ENCODE results near the gene ZNF44.

Gene ZNF44

DNA sequence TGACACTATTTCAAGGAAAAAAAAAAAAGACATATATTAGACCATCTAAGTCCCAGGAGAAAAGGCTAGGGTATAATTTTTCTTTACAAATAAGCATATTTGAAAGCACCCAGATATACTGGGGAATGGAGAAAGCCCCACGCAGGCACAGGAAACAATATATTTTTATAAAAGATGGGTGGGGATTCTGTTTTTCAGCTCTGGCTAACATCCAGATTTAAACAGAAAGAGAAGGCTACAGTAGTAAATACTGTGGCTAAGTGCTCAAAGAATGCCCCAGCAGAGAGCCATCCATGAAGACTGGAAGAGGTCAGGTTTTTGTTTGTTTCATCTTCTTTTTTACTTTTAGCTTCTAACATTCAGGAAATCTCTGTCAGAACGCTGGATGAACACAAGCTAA lies 16.0 kb downstream of the ZNF44 start:
- no peak for TF ChIP-seq ZFX (IDR thresholded peaks at IDR 0.05; ENCODE audit: borderline replicate concordance)
- TF ChIP-seq, protein P1, sequence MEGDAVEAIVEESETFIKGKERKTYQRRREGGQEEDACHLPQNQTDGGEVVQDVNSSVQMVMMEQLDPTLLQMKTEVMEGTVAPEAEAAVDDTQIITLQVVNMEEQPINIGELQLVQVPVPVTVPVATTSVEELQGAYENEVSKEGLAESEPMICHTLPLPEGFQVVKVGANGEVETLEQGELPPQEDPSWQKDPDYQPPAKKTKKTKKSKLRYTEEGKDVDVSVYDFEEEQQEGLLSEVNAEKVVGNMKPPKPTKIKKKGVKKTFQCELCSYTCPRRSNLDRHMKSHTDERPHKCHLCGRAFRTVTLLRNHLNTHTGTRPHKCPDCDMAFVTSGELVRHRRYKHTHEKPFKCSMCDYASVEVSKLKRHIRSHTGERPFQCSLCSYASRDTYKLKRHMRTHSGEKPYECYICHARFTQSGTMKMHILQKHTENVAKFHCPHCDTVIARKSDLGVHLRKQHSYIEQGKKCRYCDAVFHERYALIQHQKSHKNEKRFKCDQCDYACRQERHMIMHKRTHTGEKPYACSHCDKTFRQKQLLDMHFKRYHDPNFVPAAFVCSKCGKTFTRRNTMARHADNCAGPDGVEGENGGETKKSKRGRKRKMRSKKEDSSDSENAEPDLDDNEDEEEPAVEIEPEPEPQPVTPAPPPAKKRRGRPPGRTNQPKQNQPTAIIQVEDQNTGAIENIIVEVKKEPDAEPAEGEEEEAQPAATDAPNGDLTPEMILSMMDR (IDR thresholded peaks at IDR 0.05), result no peak
- H3K27ac ChIP-seq, result no peak overlapping the region

DNA sequence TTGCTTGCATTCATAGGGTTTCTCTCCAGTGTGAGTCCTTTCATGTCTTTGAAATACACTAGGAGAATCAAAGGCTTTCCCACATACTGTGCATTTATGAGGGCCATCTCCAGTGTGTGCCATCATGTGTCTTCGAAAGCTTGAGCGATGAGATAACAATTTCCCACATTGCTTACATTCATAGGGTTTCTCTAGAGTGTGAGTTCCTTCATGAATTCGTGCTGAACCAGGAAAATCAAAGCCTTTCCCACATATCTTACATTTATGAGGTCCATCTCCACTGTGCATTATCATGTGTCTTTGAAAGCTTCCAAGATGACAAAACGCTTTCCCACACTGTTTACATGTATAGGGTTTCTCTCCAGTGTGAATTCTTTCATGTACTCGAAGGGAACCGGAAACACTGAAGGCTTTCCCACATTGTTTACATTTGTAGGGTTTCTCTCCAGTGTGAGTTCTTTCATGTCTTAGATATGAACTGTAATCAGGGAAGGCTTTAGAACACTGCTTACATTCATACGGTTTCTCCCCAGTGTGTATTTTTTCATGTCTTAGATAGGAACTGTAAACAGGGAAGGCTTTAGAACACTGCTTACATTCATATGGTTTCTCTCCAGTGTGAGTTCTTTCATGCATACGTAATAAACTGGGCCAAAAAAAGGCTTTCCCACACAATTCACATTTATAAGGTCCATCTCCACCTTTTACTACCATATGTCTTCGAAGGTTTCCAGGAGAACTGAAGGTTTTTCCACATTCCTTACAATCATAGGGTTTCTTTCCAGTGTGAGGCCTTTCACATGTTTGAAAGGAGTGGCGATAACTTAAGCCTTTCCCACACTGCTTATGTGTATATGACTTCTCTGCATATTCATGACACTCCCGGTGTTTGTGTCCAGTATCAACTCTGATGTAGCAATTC lies 21.4 kb downstream of the ZNF44 start:
- no peak overlapping the region for H3K27ac ChIP-seq
- TF ChIP-seq, protein P1 (IDR thresholded peaks at IDR 0.05), result no peak
- TF ChIP-seq ZFX (IDR thresholded peaks at IDR 0.05; ENCODE audit: borderline replicate concordance), result no peak

DNA sequence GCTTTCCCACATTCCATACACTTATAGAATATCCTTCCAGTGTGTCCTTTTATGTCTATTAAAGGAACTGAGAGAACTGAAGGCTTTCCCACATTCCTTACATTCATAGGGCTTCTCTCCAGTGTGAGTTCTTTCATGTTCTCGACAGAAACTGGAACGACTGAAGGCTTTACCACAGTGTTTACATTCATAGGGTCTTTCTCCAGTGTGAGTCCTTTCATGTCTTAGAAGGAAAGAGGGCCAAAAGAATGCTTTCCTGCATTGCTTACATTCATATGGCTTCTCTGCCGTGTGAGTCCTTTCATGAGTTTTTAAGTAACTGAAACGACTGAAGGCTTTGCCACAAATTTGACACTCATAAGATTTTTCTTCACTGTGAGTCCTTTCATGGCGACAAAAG lies 22.3 kb downstream of the ZNF44 start:
- H3K27ac ChIP-seq, result no peak overlapping the region
- TF ChIP-seq, protein P1 (IDR thresholded peaks at IDR 0.05), result no peak
- TF ChIP-seq ZFX (IDR thresholded peaks at IDR 0.05; ENCODE audit: borderline replicate concordance), result no peak

DNA sequence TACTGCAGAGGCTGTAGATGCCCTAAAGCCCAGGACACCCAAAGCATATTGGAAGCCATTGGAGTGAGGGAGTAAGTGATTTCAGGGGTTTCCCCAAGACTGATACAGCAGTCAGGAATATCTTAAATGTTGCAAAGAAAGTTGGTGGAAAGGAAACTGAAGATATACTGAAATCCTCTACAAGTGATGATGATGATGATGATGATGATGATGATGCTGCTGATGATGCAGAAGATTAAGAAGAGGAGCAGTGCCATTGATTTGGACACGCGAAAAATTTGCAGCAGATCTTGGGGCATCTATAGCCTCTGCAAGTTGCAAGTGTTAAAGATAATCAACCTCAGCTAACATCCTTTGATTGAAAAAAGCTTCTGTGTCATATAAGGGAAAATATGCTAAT lies 23.8 kb downstream of the ZNF44 start:
- no peak overlapping the region for H3K27ac ChIP-seq
- no peak for TF ChIP-seq ZFX (IDR thresholded peaks at IDR 0.05; ENCODE audit: borderline replicate concordance)
- TF ChIP-seq, protein P1 (IDR thresholded peaks at IDR 0.05), result no peak

DNA sequence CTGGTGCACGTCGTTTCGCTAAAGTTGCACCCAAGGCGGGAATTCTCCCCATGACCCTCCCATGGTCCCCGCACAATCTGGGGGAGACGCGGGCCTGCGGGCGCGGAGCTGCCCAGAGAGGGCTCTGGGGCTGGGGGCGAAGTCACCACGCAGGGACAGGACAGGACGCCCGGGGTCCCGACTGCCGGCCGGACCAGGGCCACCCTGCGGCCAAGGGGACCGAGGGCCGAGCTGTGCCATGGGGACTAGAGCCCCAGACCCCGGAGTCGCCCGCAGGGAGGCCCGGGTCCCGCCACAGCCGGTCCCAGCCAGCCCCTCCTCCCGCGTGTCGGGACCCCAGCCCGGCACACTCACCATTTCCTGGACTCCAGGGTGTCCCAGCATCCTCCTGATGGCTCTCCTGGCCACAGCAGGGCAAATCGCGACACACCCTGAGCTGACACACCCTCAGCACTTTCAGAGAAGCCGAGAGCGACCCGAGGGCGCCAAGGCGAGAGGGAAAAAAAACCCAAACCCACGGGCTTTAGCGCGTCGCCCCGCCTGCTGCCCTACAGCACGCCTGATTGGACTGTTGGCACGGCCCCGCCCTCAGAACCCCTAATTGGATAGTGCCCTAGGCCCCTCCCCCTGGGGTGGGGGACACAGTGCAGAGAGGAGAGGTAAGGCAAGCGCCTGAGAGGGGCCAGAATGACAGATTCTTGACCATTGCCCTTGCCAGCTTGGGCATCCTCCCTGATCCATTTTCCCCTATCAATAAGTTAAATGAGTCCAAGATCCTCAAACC lies 28.6 kb downstream of the ZNF44 start:
- H3K27ac ChIP-seq, result no peak overlapping the region
- no peak for TF ChIP-seq ZFX (IDR thresholded peaks at IDR 0.05; ENCODE audit: borderline replicate concordance)
- TF ChIP-seq, protein P1 (IDR thresholded peaks at IDR 0.05), result no peak

DNA sequence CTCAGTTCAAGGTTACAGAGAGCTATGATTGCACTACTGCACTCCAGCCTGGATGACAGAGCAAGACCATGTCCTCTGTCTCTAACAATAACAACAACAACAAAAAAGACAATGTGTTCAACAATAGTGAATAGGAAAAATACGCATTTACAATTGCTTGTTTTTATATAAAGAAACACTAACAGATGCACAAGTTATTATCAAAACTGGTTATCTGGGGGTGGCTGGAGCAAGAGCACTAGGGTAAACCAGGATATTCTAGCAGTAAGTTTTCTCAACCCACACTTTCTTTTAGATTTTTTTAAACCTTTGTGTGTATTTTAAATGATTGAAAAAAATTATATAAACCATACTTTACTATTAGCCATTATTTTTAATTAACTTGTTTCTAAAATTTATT lies 33.1 kb downstream of the ZNF44 start:
- no peak for TF ChIP-seq ZFX (IDR thresholded peaks at IDR 0.05; ENCODE audit: borderline replicate concordance)
- TF ChIP-seq, protein P1 (IDR thresholded peaks at IDR 0.05), result no peak
- no peak overlapping the region for H3K27ac ChIP-seq

DNA sequence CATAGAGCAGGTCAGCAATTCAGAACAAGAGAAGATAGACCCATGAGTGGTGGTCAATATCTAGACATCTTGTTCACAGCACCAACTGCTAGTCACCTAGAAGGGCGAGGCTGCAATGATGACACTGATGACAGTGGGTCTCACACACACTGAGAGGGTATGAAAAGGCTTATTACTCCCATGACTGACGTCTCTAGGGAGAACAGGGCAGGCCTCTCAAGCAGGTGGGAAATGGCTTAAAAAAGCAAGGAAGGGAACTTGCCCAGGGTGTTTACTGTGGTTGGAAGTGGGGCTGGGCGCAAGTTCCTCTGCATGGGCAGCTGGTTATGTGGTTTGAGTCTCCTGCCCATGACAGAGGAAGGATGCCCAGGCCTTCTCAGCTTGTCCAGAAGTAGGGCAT lies 33.8 kb downstream of the ZNF44 start:
- TF ChIP-seq, protein P1 (IDR thresholded peaks at IDR 0.05), result no peak
- no peak for TF ChIP-seq ZFX (IDR thresholded peaks at IDR 0.05; ENCODE audit: borderline replicate concordance)
- H3K27ac ChIP-seq, result no peak overlapping the region

All from 22Rv1 (cell line).